Stimulated activated CD4-positive, alpha-beta T cell treated with anti-CD3 and anti-CD28 coated beads, Interleukin-4, amount 100 ng/mL, for 24 hours (primary cell): ENCODE data around the gene SV2A.
"Not testable (repeated sequence)": the region's sequence is repeated elsewhere in the genome, so short reads cannot be mapped to it uniquely, and the experiment has no call there.

Source experiments
- DNase-seq: peaks from one replicate; pipeline ENCODE4 v3.0.0-alpha.2; 2020

SV2A gene

GRCh38 chr1:149928401-149928724 lies 10.7 kb upstream of the SV2A start:
- DNase-seq, result no peak

DNA sequence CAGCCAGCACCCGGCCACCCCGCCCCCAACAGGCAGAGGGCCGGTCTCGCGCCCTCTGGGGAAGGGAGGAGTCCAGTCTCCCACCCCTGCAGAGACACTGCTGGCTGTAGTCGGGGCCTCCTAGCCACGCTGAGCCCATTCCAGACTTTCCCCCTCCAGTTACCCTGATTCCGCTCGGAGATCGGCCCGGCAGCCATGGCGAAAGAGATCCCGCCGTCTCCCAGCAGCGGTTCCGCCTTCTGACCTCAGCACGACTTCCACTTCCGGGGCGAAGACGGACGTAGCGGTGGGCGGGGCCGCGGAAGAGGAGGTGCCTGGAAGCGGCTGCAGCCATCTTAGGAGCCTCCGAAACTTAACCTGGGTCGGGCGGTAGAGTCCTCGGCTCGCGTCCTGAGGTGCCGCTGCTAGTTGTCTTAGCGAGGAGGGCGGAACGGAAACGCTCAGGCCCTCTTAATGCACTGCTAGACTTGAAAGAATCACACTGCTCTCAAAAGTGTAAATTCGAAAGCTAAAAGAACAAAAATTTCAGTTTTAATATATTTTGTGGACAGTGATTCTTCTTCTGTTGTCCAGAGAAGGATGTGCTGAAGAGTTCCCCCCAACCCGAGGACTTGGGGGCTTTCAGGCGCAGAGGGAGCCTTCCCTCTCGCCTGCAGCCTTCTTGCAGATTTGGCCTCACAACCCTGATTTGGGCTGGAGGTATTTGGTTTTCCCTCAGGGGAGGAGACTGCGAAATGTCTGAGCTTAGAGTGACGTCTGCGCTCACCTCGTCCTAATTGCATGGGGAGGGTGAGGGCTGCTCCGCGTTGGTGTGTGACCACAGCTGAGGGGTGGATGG lies 10.1 kb upstream of the SV2A start, which contains the start of gene SF3B4:
Gene SF3B4, minus strand, starts transcription at position 241 of the 838 bp plus-strand sequence. Its CDS starts 44 bp downstream, at position 197.
- peak; percentile 96 for DNase-seq

- DNase-seq, result no peak
Observed at GRCh38 chr1:149927056-149927562, 9.5 kb upstream of the SV2A start.

- no peak for DNase-seq
Observed at GRCh38 chr1:149926296-149926695, 8.7 kb upstream of the SV2A start.

DNA sequence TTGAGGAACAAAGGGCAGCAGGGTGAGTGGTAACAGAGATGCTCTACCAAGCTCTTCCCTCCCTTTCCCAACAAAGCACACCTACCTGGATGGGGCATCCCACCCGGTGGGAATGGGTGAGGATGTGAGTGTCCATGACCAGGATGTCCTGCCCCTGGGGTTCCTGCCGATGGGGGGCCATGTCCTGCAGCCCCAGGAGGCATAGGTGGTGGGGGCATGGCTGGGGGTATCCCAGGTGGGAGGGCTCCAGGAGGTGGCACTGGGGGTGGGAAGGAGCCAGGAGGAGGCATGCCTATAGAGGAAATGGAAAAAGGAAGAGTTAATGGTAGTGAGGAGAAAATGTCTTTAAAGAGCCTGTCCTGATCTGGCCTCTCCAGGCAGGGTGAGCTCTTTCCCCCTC lies 8.1 kb upstream of the SV2A start:
- DNase-seq, result no peak

DNA sequence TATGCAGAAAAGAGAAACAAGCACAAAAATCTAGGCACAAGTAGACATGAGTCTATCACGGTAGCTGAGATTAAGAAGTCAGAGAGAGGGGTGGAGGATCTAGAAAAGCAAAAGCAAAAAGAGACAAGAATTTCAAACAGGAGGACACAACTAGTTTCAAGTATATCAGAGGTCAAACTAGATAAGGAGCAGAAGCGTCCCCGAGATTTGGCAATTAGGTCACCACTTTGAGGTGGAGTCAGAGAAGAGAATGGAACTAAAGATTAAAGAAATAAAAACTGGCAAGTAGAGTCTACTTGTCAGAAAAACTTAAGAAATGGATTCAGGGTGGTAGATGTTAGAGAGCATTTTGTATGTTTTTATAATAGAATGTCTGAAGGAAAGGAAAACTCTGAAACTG lies 7.7 kb upstream of the SV2A start:
- no peak for DNase-seq

DNA sequence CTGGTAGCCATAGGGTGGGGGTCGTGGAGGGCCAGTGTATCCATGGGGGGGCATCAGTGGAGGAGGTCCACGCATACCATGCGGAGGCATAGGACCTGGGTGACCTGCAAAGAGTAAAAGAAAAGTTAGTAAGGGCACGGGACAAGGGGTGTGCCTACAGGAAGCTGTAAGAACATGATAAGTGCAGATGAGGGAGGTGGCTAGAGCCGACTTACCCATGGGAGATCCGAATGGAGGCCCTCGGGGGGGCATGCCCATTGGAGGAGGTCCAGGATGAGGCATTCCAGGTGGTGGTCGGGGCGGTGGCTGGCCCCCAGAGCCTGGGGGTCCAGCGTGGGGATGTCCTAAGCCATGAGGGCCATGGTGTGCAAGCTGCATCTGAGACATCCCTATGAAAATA lies 6.0 kb upstream of the SV2A start:
- DNase-seq, result no peak

- no peak for DNase-seq
Observed at GRCh38 chr1:149916898-149917252, 769 bp downstream of the SV2A start.

DNA sequence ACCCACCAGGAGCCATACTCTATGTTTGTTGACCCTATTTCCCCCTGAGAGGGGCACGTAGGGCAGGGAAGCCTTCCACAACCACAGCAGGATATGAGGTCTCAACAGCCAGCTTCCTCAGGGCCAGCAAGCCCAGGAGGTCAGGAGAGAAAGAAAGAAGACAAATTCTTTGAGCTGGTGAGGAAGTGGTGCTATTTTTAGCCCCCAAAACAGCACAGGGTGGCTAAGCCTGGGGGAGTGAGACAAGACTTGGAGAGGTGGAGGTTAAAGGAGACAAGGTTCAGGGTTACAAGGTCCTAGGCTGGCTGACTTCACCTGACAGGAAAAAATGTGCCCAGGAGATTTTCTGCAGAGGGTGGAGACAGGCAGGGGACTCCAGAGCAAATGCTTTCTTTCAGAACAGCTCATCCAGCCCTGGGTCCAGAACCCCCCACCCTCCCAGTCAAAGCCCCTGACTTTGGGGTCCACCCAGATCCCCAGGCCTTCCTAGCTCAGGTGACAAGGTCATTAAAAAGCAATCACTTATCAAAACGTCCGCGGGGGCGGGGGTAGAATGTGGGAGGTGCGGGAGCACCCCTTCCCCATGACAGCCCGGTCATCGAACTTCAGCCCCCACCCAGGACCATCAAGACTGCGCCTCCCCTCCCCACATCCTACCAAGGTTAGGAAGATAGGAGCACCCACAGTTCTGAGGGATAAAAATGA lies 1.3 kb downstream of the SV2A start:
- DNase-seq, result no peak

DNA sequence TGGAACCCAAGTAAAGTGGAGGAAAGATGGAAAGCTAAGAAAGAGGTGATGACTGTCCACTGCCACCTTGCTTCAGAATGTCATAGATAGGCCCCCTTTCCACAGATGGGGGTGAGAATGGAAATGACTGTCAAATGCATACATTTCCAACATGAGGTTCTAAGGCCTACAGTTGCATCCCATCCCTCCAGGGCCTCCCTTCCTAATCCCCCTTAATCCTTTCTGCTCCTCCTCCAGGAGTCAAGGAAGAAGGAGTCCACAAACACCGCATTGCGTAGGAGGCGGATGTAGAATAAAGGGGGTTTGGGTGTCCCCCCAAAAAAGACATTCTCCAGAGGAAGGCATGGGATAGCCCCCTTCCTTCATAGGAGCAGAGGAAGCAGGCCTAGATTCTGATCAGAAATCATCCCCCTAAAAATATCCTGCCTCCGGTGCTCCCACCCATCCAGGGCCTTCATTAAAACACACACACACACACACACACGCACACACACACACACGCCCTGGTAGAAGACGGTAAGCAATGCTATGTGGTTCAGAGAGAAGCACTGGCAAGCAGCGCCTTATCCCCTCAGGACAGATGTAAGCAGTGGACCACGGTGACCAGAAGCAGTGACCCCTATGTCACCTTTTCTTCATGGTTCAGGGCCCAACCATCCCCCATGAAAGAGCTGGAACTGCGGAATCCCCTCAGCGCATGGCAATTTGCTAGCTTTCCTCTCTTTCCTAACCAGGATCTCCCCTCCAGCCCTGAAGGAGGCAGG lies 2.0 kb downstream of the SV2A start:
- DNase-seq, result no peak

DNA sequence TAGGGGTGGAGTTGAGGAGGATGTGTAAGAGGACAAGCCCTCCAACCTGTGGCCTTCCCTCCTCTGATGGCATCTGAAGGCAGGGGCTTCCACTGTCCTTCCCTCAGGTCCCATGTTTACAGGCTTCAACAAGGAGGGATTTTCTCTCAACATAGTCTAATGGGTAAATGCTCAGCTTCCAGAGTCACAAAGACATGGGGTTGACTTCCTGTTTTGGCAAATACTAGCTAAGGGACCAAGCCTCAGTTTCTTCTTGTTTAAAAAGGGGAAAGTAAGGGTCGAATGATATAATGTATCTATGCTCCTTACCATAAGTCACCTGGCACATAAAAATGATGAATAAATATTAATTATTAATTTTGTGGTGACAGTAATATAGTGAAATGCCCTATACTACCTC lies 3.1 kb downstream of the SV2A start:
- no peak for DNase-seq

DNA sequence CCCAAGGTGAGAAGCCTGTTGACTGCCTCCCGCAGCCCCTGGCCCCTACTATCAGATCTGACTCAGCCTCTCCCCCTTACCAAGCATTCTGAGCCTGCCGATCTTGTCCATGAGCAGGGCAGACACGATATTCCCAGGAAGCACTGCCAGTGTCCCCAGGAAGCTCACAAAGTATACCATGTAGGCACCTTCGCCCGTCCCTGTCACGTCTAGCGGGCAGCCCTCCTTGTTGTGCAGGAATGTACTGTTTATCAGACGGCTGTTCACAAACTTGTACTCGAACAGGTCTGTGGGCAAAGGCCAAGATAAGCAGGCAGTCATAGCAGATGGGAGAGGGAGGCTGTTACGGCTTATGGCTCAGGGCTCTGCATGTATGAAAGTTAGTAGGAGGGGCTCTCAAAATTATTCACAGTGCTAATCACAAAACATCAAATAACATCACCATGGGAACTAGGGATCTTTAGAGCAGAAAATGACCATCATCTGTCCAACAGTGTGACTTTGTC lies 11.0 kb downstream of the SV2A start:
- DNase-seq, result no peak

GRCh38 chr1:149903836-149904491 lies 13.7 kb downstream of the SV2A start:
- no peak for DNase-seq

DNA sequence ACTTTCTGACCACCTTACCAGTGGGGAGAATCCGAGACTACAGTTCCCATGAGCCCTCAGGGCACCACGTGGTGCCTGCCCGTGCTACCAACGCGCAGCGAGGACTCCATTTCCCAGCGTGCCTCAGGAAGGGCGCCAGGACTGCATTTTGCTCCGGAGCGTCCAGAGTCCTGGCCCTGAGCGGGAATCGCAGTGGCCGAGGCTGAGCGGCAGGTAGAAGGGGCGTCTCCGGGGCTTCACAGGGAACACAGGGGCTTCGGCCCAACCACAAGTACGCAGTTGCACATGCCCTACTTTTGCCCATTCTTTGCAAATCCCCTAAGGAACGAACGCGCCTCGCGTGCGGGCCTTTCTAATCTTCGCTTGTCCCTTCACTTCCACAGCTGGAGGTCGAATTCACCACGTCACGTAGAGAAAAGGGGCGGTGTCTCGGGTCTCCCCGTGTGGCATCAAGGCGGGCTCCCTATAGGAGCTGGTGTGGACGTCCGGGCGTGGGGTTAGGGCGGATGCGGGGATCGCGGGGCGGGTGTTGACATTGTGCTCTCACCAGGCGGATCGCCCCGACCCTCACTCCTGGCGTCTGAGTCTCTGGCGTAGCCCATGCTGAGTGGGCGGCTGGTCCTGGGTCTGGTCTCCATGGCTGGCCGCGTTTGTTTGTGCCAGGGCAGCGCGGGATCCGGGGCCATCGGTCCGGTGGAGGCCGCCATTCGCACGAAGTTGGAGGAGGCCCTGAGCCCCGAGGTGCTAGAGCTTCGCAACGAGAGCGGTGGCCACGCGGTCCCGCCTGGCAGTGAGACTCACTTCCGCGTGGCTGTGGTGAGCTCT lies 18.0 kb downstream of the SV2A start, which contains the start of gene BOLA1:
Gene BOLA1, plus strand, starts transcription at position 109 of the 825 bp plus-strand sequence. Its CDS starts 492 bp downstream, at position 601.
- peak; percentile 86 for DNase-seq

GRCh38 chr1:149896575-149896974 lies 21.1 kb downstream of the SV2A start:
- no peak for DNase-seq

GRCh38 chr1:149888999-149889289 lies 28.7 kb downstream of the SV2A start:
- DNase-seq, result no peak

DNA sequence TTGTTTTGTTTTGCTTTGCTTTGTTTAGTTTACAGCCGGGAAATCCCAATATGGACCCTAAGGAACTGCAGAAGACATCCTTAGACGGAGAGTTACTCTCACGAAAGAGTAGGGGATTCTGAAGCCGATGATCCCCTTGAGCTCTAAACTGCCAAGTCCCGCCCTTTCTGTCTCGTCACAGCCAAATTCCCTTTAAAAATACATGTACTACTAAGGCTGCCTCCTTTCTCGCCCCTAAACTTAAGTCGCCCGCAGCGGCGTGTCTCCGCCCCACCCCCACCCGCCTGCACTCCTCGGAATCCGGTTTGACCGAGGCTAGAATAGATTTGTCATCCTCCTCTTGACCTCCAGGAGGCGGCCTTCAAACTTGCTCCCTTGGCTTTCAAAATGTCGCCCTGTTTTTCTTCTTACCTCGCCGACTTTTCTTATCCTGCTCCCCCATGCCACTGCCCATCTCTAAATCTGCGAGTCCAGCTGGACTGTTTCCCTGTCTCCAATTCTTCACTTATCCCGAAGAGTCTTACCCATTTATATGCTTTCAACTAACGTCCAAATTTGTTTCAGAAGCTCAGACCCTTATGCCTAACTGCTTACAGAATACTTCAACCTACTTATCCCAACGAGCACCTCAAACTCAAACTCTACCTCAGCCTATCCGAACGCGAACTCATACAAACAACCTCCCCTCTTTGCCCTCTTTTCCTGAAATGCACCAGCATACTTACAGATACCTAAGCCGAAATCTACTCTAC lies 29.2 kb downstream of the SV2A start:
- DNase-seq, result peak; percentile 78

GRCh38 chr1:149887456-149888246 lies 30.0 kb downstream of the SV2A start:
- DNase-seq, result peak; percentile 80

DNA sequence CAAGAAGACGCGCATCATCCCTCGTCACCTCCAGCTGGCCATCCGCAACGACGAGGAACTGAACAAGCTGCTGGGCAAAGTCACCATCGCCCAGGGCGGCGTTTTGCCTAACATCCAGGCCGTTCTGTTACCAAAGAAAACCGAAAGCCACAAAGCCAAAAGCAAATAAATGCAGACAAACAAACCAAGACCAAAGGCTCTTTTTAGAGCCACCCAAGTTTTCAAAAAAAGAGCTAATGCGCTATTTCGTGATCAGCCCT lies 30.5 kb downstream of the SV2A start:
- not testable (repeated sequence) for DNase-seq

GRCh38 chr1:149886396-149887195 lies 31.0 kb downstream of the SV2A start:
- peak; percentile 88 for DNase-seq
